ENCODE results near the gene USP32. TPM values are rescaled to one million over a fixed set of nuclear protein-coding genes. Genes with fewer than 3 reads are reported as not detected.

The USP32 gene
- total and polyA plus RNA-seq, 2 donors (not counting 3 experiments of a cell fraction or from before 2014, with no cell fraction given), result 15.7 to 52.9 TPM

- intact Hi-C loops (cut with micrococcal nuclease), result no loop called here
- peaks cover 18 to 23% of the 10 kb centered on the region in 2 experiments for H3K27me3 ChIP-seq (ENCODE audit: control insufficient read depth in 2 of 2, insufficient read depth in 2 of 2, low read length in 2 of 2)
- POLR2A ChIA-PET, result no interaction called here
Observed at GRCh38 chr17:60155815-60156214, 236.1 kb downstream of the USP32 start.

GRCh38 chr17:60155427-60155814, 236.5 kb downstream of the USP32 start:
- no TSS peak for BruUV-seq (replicated peaks)
- Histone ChIP-seq H3K9me3 (replicated peaks; ENCODE audit: control insufficient read depth, insufficient read depth, low read length) (no peaks in the 10 kb centered on the region), H3K36me3 (ENCODE audit: control insufficient read depth in 2 of 2, extremely low read depth in 1 of 2, insufficient read depth in 2 of 2, low read length in 2 of 2) (no peaks in the 10 kb centered on the region), H3K4me2 (ENCODE audit: insufficient read depth, low read length) (no peak overlapping the region), H3K27me3 (ENCODE audit: control insufficient read depth in 2 of 2, insufficient read depth in 2 of 2, low read length in 2 of 2) (peaks cover 22 to 27% of the 10 kb centered on the region in 2 experiments), H4K20me1 (replicated peaks; ENCODE audit: control insufficient read depth, extremely low read depth, insufficient read depth, low read length) (no peaks in the 10 kb centered on the region), H3K9ac (replicated peaks; ENCODE audit: extremely low read depth, insufficient read depth, low read length) (no peak overlapping the region), H3K9me1 (replicated peaks; ENCODE audit: control insufficient read depth, extremely low read depth, insufficient read depth, low read length) (no peaks in the 10 kb centered on the region), H3K4me3 (replicated peaks in 1 of 3; ENCODE audit: insufficient read depth in 1 of 3, low read depth in 1 of 3, low read length in 3 of 3) (no peak overlapping the region), H3K27ac (ENCODE audit: insufficient read depth, low read depth, low read length) (no peak overlapping the region), H3K4me1 (ENCODE audit: control insufficient read depth, extremely low read depth, insufficient read depth, low read length) (no peaks in the 10 kb centered on the region), H3K79me2 (ENCODE audit: control insufficient read depth, insufficient read depth, low read length) (no peaks in the 10 kb centered on the region), H2AFZ (ENCODE audit: low read depth, low read length) (no peak overlapping the region)
- CTCF ChIA-PET, result no interaction called here
- no peak for TF ChIP-seq MYC (IDR thresholded peaks at IDR 0.05; ENCODE audit: low read depth, low read length)
- TF ChIP-seq MAX (IDR thresholded peaks at IDR 0.05; ENCODE audit: insufficient read depth, insufficient read length), result no peak
- intact Hi-C loops (cut with micrococcal nuclease), result no loop called here
- POLR2A ChIA-PET, result no interaction called here
- FAIRE-seq (no peak), DNase-seq (ENCODE audit: low read depth, low spot score) (no peak)
- dilution Hi-C loops (cut with MboI; ENCODE audit: extremely low pct_ligation_motif_present, low sequenced_read_pairs), result no loop called here

More at GRCh38 chr17:60155815-60156214, 236.1 kb downstream of the USP32 start:
- Histone ChIP-seq H3K27ac (ENCODE audit: insufficient read depth, low read depth, low read length) (no peak overlapping the region), H3K79me2 (ENCODE audit: control insufficient read depth, insufficient read depth, low read length) (no peaks in the 10 kb centered on the region), H3K9ac (replicated peaks; ENCODE audit: extremely low read depth, insufficient read depth, low read length) (no peak overlapping the region), H3K36me3 (ENCODE audit: control insufficient read depth in 2 of 2, extremely low read depth in 1 of 2, insufficient read depth in 2 of 2, low read length in 2 of 2) (no peaks in the 10 kb centered on the region), H4K20me1 (replicated peaks; ENCODE audit: control insufficient read depth, extremely low read depth, insufficient read depth, low read length) (no peaks in the 10 kb centered on the region), H3K4me3 (replicated peaks in 1 of 3; ENCODE audit: insufficient read depth in 1 of 3, low read depth in 1 of 3, low read length in 3 of 3) (no peak overlapping the region), H3K9me3 (replicated peaks; ENCODE audit: control insufficient read depth, insufficient read depth, low read length) (no peaks in the 10 kb centered on the region), H2AFZ (ENCODE audit: low read depth, low read length) (no peak overlapping the region), H3K9me1 (replicated peaks; ENCODE audit: control insufficient read depth, extremely low read depth, insufficient read depth, low read length) (no peaks in the 10 kb centered on the region), H3K4me2 (ENCODE audit: insufficient read depth, low read length) (no peak overlapping the region), H3K4me1 (ENCODE audit: control insufficient read depth, extremely low read depth, insufficient read depth, low read length) (no peaks in the 10 kb centered on the region)
- no peak for TF ChIP-seq FOS (IDR thresholded peaks at IDR 0.05; ENCODE audit: borderline replicate concordance, insufficient read depth, low read length)
- TF ChIP-seq EZH2 (IDR thresholded peaks at IDR 0.05; ENCODE audit: borderline replicate concordance, low read depth, low read length, severe bottlenecking), result no peak
- TF ChIP-seq POLR2A (IDR thresholded peaks at IDR 0.05; ENCODE audit: low read depth, low read length), result no peak
- TF ChIP-seq MAX (IDR thresholded peaks at IDR 0.05; ENCODE audit: insufficient read depth, insufficient read length), result no peak
- TF ChIP-seq MYC (IDR thresholded peaks at IDR 0.05; ENCODE audit: low read depth, low read length), result no peak
- dilution Hi-C loops (cut with MboI; ENCODE audit: extremely low pct_ligation_motif_present, low sequenced_read_pairs), result no loop called here
- no peak for FAIRE-seq
- CTCF ChIA-PET, result no interaction called here
- BruUV-seq (replicated peaks), result no TSS peak
- DNase-seq (ENCODE audit: low read depth, low spot score), result no peak

All from endothelial cell of umbilical vein (primary cell).